Immature natural killer cell (primary cell): ENCODE results near the gene NFATC1. TPM values are rescaled to one million over a fixed set of nuclear protein-coding genes. Genes with fewer than 3 reads are reported as not detected.

Experiments used
- DNase-seq, 3 donors: peaks; one replicate each; pipeline ENCODE4 v3.0.0; 2022; ENCODE audit warnings: mixed read lengths in 1 of 3
- H3K27ac Mint-ChIP-seq, 6 donors: one replicate each; pipeline ENCODE4 v1.8.0; 2020; ENCODE audit warnings: mixed read lengths in 6 of 6, mild to moderate bottlenecking in 5 of 6, inconsistent platforms in 4 of 6, moderate library complexity in 3 of 6
- H3K27me3 Mint-ChIP-seq, 3 donors: one replicate each; pipeline ENCODE4 v1.8.0; 2020 to 2021; ENCODE audit warnings: low read depth in 3 of 3, mild to moderate bottlenecking in 3 of 3, mixed read lengths in 3 of 3, moderate library complexity in 3 of 3, inconsistent platforms in 1 of 3
- H3K36me3 Mint-ChIP-seq, 3 donors: one replicate each; pipeline ENCODE4 v1.8.0; 2020; ENCODE audit warnings: mixed read lengths in 3 of 3, inconsistent platforms in 2 of 3, mild to moderate bottlenecking in 2 of 3
- H3K4me1 Mint-ChIP-seq, 2 donors: one replicate each; pipeline ENCODE4 v1.8.0; 2020; ENCODE audit warnings: inconsistent platforms in 2 of 2, mild to moderate bottlenecking in 2 of 2, mixed read lengths in 2 of 2, moderate library complexity in 1 of 2
- H3K4me3 Mint-ChIP-seq, 5 donors: one replicate each; pipeline ENCODE4 v1.8.0; 2020; ENCODE audit warnings: mild to moderate bottlenecking in 5 of 5, mixed read lengths in 5 of 5, inconsistent platforms in 3 of 5, moderate library complexity in 3 of 5
- H3K9me3 Mint-ChIP-seq, 6 donors: one replicate each; pipeline ENCODE4 v1.8.0; 2020; ENCODE audit warnings: mild to moderate bottlenecking in 6 of 6, mixed read lengths in 6 of 6, inconsistent platforms in 4 of 6, moderate library complexity in 3 of 6
- polyA plus RNA-seq, 3 donors: library from polyadenylated mRNA; unstranded; fragments of 300-500 nt; fragmentation: Illumina TruSeq; gene quantifications; one replicate each; pipeline ENCODE4 v1.2.3, GENCODE V29; 2021

Gene NFATC1
- polyA plus RNA-seq, 3 donors from 2014 or later: 3.1 to 17.6 (median 8.9) TPM

DNA sequence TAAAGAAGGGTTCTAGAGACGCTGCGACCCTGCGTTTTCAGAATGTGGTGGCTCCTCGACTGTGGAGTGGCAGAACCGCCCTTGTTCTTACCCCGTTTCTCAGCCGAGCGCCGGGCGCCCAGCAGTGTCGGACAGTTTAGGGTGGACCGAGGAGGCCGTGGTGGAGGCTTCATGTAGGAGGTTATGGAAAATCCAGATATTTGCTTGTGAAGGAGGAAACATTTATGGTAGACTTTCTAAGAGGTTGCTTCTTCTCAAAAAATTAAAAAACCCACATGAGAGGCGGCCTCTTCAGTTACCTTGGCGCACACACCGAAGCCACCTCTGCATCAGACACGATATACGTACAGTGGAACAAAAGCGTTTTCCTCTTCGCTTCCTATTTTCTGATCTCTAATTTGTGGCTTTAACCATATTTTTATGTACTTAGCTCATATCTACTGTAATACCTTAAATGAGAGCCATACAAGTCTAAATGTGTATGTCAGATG is 120.8 kb downstream of the NFATC1 start:
- no peak for DNase-seq
- Mint-ChIP-seq H3K36me3 (peaks cover 0 to 4% (median 0%) of the 10 kb centered on the region in 3 donors), H3K27ac (peak overlapping the region in 4 of 6 donors; percentile 14 to 82 (median 67)), H3K4me1 (peaks cover 29 to 32% of the 10 kb centered on the region in 2 donors), H3K4me3 (no peak overlapping the region), H3K9me3 (no peaks in the 10 kb centered on the region), H3K27me3 (peaks cover 0 to 4% (median 0%) of the 10 kb centered on the region in 3 donors)

DNA sequence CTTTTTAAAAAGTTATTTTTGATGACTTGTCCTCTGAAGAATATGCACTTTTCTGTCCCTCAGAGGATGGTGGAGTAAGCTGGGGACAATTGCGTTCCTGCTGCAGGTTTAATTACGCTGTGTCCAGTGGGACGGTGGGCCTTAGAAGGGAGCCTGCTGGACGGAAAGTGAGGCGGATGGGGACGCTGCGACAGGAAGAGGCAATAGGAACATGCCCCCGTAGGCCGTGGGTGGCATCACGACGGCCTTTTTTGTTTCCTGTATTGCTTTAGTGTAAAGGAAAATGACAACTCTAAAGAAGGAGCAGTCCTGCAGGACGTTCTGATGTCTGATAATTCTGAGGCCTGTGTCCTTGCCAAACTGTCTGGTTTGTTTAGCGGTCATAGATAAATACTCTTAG is 121.6 kb downstream of the NFATC1 start:
- Mint-ChIP-seq H3K27ac (peak overlapping the region; percentile 14 to 82 (median 62)), H3K4me3 (peak overlapping the region in 1 of 5 donors; percentile 39), H3K9me3 (no peaks in the 10 kb centered on the region), H3K27me3 (peaks cover under 1 to 4% (median 1%) of the 10 kb centered on the region in 3 donors), H3K4me1 (peaks cover 37 to 38% of the 10 kb centered on the region in 2 donors), H3K36me3 (peaks cover 0 to 4% (median 0%) of the 10 kb centered on the region in 3 donors)
- no peak for DNase-seq

- H3K4me3 Mint-ChIP-seq: no peak overlapping the region
- no peaks in the 10 kb centered on the region for H3K9me3 Mint-ChIP-seq
- peaks cover 1 to 5% (median 5%) of the 10 kb centered on the region in 3 donors for H3K27me3 Mint-ChIP-seq
- peaks cover 0 to 4% (median 0%) of the 10 kb centered on the region in 3 donors for H3K36me3 Mint-ChIP-seq
- DNase-seq: no peak
- no peak overlapping the region for H3K27ac Mint-ChIP-seq
- H3K4me1 Mint-ChIP-seq: peaks cover 45 to 46% of the 10 kb centered on the region in 2 donors
Observed at GRCh38 chr18:79518028-79518682, 122.4 kb downstream of the NFATC1 start.

DNA sequence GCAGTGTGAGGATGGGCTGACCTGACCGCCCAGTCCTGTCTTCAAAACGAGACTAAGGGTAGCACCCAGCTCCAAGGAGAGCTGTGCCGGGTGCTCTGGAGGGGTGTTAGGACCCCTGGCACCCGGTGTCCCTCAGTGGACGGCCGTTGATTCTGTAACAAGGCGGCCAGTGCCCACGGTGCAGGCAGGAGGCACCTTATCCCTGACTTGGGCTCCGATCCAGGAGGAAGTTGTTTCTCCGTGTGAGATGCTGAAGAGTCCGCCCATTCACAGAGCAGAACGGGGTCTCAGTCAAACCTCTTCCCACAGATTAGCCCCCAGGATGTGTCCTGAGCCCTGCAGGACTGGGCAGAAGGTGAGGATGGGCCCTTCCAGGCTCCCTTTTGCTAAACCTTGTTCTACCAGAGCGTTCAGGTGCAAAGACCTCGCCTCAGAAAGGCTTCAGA is 123.0 kb downstream of the NFATC1 start:
- Mint-ChIP-seq H3K27me3 (peaks cover 4 to 11% (median 10%) of the 10 kb centered on the region in 3 donors), H3K27ac (no peak overlapping the region), H3K4me3 (no peak overlapping the region), H3K36me3 (peaks cover 0 to 4% (median 0%) of the 10 kb centered on the region in 3 donors), H3K9me3 (no peaks in the 10 kb centered on the region), H3K4me1 (peaks cover 50 to 51% of the 10 kb centered on the region in 2 donors)
- no peak for DNase-seq

DNA sequence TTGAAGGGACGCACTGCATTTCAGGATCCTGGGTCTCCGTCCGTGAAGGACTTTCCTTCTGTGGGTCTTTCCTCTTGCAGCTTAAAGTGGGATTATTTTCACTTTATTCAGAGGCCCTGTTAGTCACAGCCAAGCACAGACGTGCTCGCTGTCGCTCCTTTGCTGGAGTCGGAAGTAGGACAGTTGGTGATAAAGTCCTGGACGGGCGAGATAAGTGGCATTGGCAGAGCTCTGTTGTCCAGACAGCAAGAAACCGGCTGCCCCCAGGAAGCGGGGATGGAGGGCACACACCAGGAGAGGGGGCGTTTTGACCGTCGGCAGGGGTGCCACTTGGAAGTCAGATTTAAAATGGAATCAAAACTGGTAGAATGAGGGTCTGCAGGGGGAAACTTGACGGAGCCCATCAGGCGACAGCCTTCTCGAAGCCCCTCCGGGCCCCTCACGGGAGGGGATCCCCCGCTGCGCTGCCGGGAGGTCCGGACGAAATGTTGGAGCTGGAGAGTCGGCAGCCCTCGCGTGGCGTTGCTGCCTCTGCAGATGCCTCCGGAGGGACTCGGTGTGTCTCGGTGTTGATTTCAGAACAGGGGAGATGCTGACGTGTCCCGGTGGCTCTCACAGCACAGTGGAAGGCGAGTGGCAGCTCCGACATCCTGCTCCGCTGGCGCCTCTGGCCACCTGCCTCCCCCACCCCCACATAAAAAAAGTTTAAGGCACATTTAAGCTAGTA is 124.2 kb downstream of the NFATC1 start:
- H3K27ac Mint-ChIP-seq: peak overlapping the region in 5 of 6 donors; percentile 28 to 76 (median 68)
- peaks cover 7 to 20% (median 14%) of the 10 kb centered on the region in 3 donors for H3K27me3 Mint-ChIP-seq
- DNase-seq: peak; percentile 20 to 32 (median 26)
- H3K9me3 Mint-ChIP-seq: no peaks in the 10 kb centered on the region
- peaks cover 0 to 4% (median 0%) of the 10 kb centered on the region in 3 donors for H3K36me3 Mint-ChIP-seq
- H3K4me3 Mint-ChIP-seq: peak overlapping the region; percentile 56 to 79 (median 62)
- H3K4me1 Mint-ChIP-seq: peaks cover 60 to 63% of the 10 kb centered on the region in 2 donors

DNA sequence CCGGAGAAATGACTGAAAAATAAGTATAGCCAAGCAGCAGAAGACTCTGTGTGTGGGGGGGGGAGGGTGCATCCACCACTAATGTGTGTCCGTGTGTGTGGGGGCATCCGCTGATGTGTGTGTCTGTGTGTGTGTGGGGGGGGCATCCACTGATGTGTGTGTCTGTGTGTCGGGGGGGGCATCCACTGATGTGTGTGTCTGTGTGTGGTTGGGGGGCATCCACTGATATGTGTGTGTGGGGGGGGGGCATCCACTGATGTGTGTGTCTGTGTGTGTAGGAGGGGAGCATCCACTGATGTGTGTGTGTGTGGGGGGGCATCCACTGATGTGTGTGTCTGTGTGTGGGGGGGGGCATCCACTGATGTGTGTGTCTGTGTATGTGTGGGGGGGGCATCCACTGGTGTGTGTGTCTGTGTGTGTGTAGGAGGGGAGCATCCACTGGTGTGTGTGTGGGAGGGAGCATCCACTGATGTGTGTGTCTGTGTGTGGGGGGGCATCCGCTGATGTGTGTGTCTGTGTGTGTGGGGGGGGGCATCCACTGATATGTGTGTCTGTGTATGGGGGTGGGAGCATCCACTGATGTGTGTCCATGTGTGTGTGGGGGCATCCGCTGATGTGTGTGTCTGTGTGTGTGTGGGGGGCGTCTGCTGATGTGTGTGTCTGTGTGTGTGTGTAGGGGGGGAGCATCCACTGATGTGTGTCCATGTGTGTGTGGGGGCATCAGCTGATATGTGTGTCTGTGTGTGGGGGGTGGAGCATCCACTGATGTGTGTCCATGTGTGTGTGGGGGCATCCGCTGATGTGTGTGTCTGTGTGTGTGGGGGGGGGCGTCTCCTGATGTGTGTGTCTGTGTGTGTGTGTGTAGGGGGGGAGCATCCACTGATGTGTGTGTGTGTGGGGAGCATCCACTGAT is 125.0 kb downstream of the NFATC1 start:
- Mint-ChIP-seq H3K4me1 (peaks cover 63 to 64% of the 10 kb centered on the region in 2 donors), H3K9me3 (no peaks in the 10 kb centered on the region), H3K27me3 (peaks cover 7 to 20% (median 14%) of the 10 kb centered on the region in 3 donors), H3K36me3 (peaks cover 0 to 4% (median 0%) of the 10 kb centered on the region in 3 donors), H3K4me3 (peak overlapping the region; percentile 50 to 79 (median 61)), H3K27ac (peak overlapping the region in 5 of 6 donors; percentile 68 to 81 (median 70))
- DNase-seq: no peak

DNA sequence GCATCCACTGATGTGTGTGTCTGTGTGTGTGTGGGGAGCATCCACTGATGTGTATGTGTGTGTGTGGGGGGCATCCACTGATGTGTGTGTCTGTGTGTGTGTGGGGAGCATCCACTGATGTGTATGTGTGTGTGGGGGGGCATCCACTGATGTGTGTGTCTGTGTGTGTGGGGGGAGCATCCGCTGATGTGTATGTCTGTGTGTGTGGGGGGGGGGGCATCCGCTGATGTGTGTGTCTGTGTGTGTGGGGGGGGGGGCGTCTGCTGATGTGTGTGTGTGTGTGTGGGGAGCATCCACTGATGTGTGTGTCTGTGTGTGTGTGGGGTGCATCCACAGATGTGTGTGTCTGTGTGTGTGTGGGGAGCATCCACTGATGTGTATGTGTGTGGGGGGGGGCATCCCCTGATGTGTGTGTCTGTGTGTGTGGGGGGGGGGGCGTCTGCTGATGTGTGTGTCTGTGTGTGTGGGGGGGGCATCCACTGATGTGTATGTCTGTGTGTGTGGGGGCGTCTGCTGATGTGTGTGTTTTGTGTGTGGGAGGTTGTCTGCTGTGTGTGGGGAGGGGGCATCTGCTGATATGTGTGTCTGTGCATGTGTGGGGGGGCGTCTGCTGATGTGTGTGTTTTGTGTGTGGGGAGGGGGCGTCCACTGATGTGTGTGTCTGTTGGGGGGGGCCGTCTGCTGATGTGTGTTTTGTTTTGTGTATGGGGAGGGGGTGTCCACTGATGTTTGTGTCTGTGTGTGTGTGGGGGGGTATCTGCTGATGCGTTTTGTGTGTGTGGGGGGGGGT is 125.9 kb downstream of the NFATC1 start:
- Mint-ChIP-seq H3K9me3 (no peaks in the 10 kb centered on the region), H3K27me3 (peaks cover 7 to 20% (median 14%) of the 10 kb centered on the region in 3 donors), H3K4me3 (no peak overlapping the region), H3K27ac (peak overlapping the region in 3 of 6 donors; percentile 73 to 87 (median 81)), H3K4me1 (peaks cover 63% of the 10 kb centered on the region in 2 donors), H3K36me3 (peaks cover 0 to 4% (median 0%) of the 10 kb centered on the region in 3 donors)
- no peak for DNase-seq

DNA sequence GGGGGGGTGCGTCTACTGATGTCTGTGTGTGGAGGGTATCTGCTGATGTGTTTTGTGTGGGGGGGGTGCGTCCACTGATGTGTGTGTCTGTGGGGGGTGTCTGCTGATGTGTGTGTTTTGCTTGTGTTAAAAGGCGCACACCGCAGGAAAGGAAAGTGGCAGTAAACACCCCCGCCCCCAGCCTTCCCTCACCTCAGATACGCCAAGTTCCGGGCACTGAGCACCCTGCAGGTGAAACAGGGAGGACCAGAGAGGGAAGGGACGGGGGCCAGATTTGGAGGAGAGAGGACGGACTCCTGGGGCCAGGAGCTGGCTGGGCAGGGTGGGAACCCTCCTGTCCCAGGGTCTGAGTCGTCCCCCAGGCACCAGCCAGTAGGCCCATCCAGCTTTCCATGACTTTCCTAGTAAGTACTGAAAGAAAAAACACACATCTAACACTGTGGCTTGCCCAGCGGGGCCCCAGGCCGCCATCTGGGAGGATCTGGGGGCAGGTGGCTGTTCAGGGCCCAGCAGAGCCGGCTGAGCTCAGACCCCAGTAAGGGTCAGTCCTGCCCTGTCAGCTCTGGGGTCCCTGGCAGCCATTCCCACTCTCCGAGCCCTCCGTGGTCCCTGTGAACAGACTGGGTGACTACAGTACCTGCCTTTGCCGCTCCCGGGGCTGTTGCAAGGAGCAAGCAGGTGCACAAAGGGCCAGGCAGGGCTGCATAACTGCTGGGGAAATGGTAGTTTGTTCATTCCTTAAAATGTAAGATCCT is 126.9 kb downstream of the NFATC1 start:
- peak in 2 of 3 donors; percentile 8 to 62 for DNase-seq
- H3K4me1 Mint-ChIP-seq: peaks cover 53% of the 10 kb centered on the region in 2 donors

DNA sequence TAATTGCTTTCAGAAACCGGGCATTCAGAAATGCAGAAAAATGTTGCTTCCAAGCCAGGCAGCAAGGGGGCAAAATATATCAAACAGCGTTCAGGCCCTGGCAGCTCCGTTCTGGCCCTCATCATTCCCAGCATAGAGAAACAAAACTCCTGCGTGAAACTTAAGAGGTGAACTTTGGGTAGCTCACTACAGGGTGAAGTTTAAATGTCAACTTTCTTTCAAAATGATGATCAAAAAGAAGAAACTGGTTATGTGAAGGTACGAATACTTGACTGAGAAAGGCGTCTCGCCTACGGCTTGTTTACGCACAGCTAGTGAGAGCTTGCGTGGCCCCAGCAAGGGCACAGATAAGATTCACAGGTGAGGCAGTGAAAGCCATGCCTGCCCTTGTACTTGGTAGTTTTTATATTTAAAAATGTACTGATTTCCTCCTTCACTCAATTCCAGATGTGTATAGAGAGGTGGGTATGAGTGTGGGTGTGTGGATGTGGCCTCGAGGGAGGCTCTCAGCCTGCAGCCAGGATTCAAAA is 127.5 kb downstream of the NFATC1 start:
- Mint-ChIP-seq H3K4me3 (peak overlapping the region; percentile 78 to 92 (median 87)), H3K4me1 (peaks cover 47 to 50% of the 10 kb centered on the region in 2 donors), H3K27me3 (peaks cover 8 to 19% (median 14%) of the 10 kb centered on the region in 3 donors), H3K27ac (peak overlapping the region; percentile 69 to 95 (median 92)), H3K9me3 (no peaks in the 10 kb centered on the region), H3K36me3 (peaks cover 4 to 10% (median 7%) of the 10 kb centered on the region in 3 donors)
- DNase-seq: no peak

More for the DNA sequence above, 126.9 kb downstream of the NFATC1 start:
- peak overlapping the region in 5 of 6 donors; percentile 87 to 95 (median 93) for H3K27ac Mint-ChIP-seq
- H3K36me3 Mint-ChIP-seq: peaks cover 0 to 4% (median 3%) of the 10 kb centered on the region in 3 donors
- H3K4me3 Mint-ChIP-seq: peak overlapping the region; percentile 78 to 92 (median 87)
- H3K27me3 Mint-ChIP-seq: peaks cover 8 to 20% (median 14%) of the 10 kb centered on the region in 3 donors
- H3K9me3 Mint-ChIP-seq: no peaks in the 10 kb centered on the region

DNA sequence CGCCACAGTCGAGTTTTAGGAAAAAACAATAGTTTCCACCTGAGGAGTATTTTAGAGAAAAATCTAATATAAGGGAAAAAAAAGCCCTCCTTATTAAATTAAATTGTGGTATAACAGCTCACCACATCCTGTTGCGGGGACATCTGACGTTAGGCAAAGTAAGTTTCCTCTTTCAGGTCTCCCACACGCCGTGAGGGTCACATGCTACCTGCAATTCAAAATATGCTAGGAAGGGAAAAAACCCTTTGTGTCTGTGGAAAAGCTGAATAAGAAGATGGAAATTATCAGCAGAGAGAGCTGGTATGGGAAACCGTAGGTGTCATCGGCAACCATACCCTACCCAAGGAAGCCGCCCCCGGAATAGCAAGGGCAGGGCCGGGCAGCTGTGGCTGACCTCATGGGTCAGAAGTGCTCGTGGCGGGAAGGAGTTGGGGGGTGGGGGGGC is 128.0 kb downstream of the NFATC1 start:
- Mint-ChIP-seq H3K9me3 (no peaks in the 10 kb centered on the region), H3K4me1 (peaks cover 46 to 50% of the 10 kb centered on the region in 2 donors), H3K27me3 (peaks cover 8 to 18% (median 14%) of the 10 kb centered on the region in 3 donors), H3K27ac (peak overlapping the region; percentile 69 to 95 (median 92)), H3K4me3 (peak overlapping the region; percentile 78 to 92 (median 87)), H3K36me3 (peaks cover 4 to 13% (median 9%) of the 10 kb centered on the region in 3 donors)
- peak; percentile 70 to 74 (median 73) for DNase-seq
